Endometrial microvascular endothelial cells (primary cell): ENCODE data around the gene PLXND1. TPM values are rescaled to one million over a fixed set of nuclear protein-coding genes. Genes with fewer than 3 reads are reported as not detected.
"Not testable (repeated sequence)": the region's sequence is repeated elsewhere in the genome, so short reads cannot be mapped to it uniquely, and the experiment has no call there.

Experiments used
- in situ Hi-C: cut with HindIII; loops from 2 replicates; pipeline ENCODE4 v1.10.0; 2017; ENCODE audit warnings: low sequenced_read_pairs, low pct_unique_long_range_greater_than_20kb; ENCODE audit errors: inconsistent ontology term
- total RNA-seq: library from RNA; depleted of rRNA; stranded (reverse); fragments of >200 nt; gene quantifications from one replicate; pipeline ENCODE4 v1.2.3, GENCODE V29; 2015; ENCODE audit errors: inconsistent ontology term

Gene PLXND1
- total RNA-seq, 1 donor from 2014 or later, result 182 TPM

- in situ Hi-C loops, result not testable (repeated sequence)
Observed at GRCh38 chr3:129545951-129546350, 60.5 kb downstream of the PLXND1 start.

GRCh38 chr3:129543999-129544398 is 62.5 kb downstream of the PLXND1 start:
- in situ Hi-C loops, result no loop called here

- in situ Hi-C loops, result no loop called here
Observed at GRCh38 chr3:129543156-129543790, 63.2 kb downstream of the PLXND1 start, which contains the start of gene H1-8. H1-8 (plus strand) TSS chr3:129543175; CDS start chr3:129543219, 44 bp downstream.

GRCh38 chr3:129542747-129543146 is 63.7 kb downstream of the PLXND1 start:
- in situ Hi-C loops, result no loop called here

- in situ Hi-C loops, result no loop called here
Observed at GRCh38 chr3:129540776-129541516, 65.5 kb downstream of the PLXND1 start.

- in situ Hi-C loops, result no loop called here
Observed at GRCh38 chr3:129539206-129539605, 67.3 kb downstream of the PLXND1 start.

- in situ Hi-C loops, result no loop called here
Observed at GRCh38 chr3:129536804-129537203, 69.7 kb downstream of the PLXND1 start.

GRCh38 chr3:129536374-129536667 is 70.2 kb downstream of the PLXND1 start:
- in situ Hi-C loops, result no loop called here

GRCh38 chr3:129535075-129535474 is 71.4 kb downstream of the PLXND1 start:
- in situ Hi-C loops, result no loop called here

GRCh38 chr3:129534428-129535027 is 71.9 kb downstream of the PLXND1 start:
- in situ Hi-C loops, result no loop called here

GRCh38 chr3:129533406-129533805 is 73.1 kb downstream of the PLXND1 start:
- in situ Hi-C loops, result no loop called here

- in situ Hi-C loops, result no loop called here
Observed at GRCh38 chr3:129532261-129532660, 74.2 kb downstream of the PLXND1 start.

- in situ Hi-C loops, result no loop called here
Observed at GRCh38 chr3:129531699-129532098, 74.8 kb downstream of the PLXND1 start.

GRCh38 chr3:129530821-129531220 is 75.7 kb downstream of the PLXND1 start:
- in situ Hi-C loops, result no loop called here

GRCh38 chr3:129530251-129530791 is 76.2 kb downstream of the PLXND1 start:
- in situ Hi-C loops, result no loop called here

GRCh38 chr3:129529436-129530210 is 76.9 kb downstream of the PLXND1 start:
- in situ Hi-C loops, result no loop called here

GRCh38 chr3:129528589-129529100 is 77.8 kb downstream of the PLXND1 start, which contains the start of gene RHO:
RHO (plus strand) TSS chr3:129528639; CDS start chr3:129528734, 95 bp downstream.
- in situ Hi-C loops, result no loop called here

GRCh38 chr3:129527262-129527661 is 79.2 kb downstream of the PLXND1 start:
- in situ Hi-C loops, result no loop called here
